Liver (tissue), 9 donors: Measurements from ENCODE around the gene PSMB9. TPM values are rescaled to one million over a fixed set of nuclear protein-coding genes. Genes with fewer than 3 reads are reported as not detected.

Experiments
- DNase-seq: peaks from one replicate; pipeline ENCODE4 v3.0.0-alpha.2; 2017; ENCODE audit warnings: low spot score
- H3K27ac ChIP-seq, 2 donors: one replicate each; pipeline ENCODE4 v1.7.0; 2013; ENCODE audit warnings: inconsistent platforms in 2 of 2, low read length in 2 of 2, control low read depth in 1 of 2, low read depth in 1 of 2, mild to moderate bottlenecking in 1 of 2
- H3K27me3 ChIP-seq, 4 donors: one replicate each; pipeline versions ENCODE4 v1.6.1 to v1.7.0; 2013; ENCODE audit warnings: low read length in 3 of 4, inconsistent platforms in 1 of 4, mild to moderate bottlenecking in 1 of 4, moderate library complexity in 1 of 4; ENCODE audit not compliant: control insufficient read depth in 4 of 4, insufficient read depth in 4 of 4
- H3K36me3 ChIP-seq, 4 donors: one replicate each; pipeline versions ENCODE4 v1.6.1 to v1.7.0; 2013; ENCODE audit warnings: low read length in 3 of 4, mild to moderate bottlenecking in 3 of 4, low read depth in 1 of 4, moderate library complexity in 1 of 4; ENCODE audit not compliant: control insufficient read depth in 4 of 4, insufficient read depth in 3 of 4
- H3K4me1 ChIP-seq, 4 donors: one replicate each; pipeline versions ENCODE4 v1.6.1 to v1.7.0; 2013; ENCODE audit warnings: low read length in 3 of 4, mild to moderate bottlenecking in 3 of 4, moderate library complexity in 1 of 4; ENCODE audit not compliant: control insufficient read depth in 4 of 4, insufficient read depth in 4 of 4
- H3K4me3 ChIP-seq, 3 donors: one replicate each; pipeline versions ENCODE4 v1.6.1 to v1.7.0; 2013; ENCODE audit warnings: low read length in 3 of 3, control low read depth in 1 of 3, low read depth in 1 of 3, mild to moderate bottlenecking in 1 of 3
- H3K9ac ChIP-seq, 2 donors: one replicate each; pipeline ENCODE4 v1.7.0; 2013; ENCODE audit warnings: low read length in 2 of 2, mild to moderate bottlenecking in 2 of 2, moderate library complexity in 2 of 2, control low read depth in 1 of 2, low read depth in 1 of 2
- H3K9me3 ChIP-seq, 4 donors: one replicate each; pipeline versions ENCODE4 v1.6.1 to v1.7.0; 2013; ENCODE audit warnings: low read length in 3 of 4; ENCODE audit not compliant: control insufficient read depth in 4 of 4
- ATF3 ChIP-seq: IDR thresholded peaks from 2 replicates; pipeline ENCODE4 v1.6.1; 2016; ENCODE audit warnings: antibody characterized with exemption
- CTCF ChIP-seq: fragments of 150-350 bp; IDR thresholded peaks from 2 replicates; pipeline ENCODE4 v1.5.1; 2017; ENCODE audit warnings: improper control_type of control experiment, low read depth, low read length; ENCODE audit not compliant: missing input control
- EGR1 ChIP-seq, 2 donors: IDR thresholded peaks; 2 replicates each; pipeline ENCODE4 v1.6.1; 2016 to 2018; ENCODE audit warnings: antibody characterized with exemption in 2 of 2, low read depth in 2 of 2
- FOXA1 ChIP-seq: IDR thresholded peaks from 2 replicates; pipeline ENCODE4 v1.6.1; 2016; ENCODE audit warnings: antibody characterized with exemption
- FOXA2 ChIP-seq: IDR thresholded peaks from 2 replicates; pipeline ENCODE4 v1.6.1; 2016; ENCODE audit warnings: antibody characterized with exemption
- JUND ChIP-seq, 2 donors: IDR thresholded peaks; 2 replicates each; pipeline ENCODE4 v1.6.1; 2016; ENCODE audit warnings: antibody characterized with exemption in 2 of 2
- MAX ChIP-seq: IDR thresholded peaks from 2 replicates; pipeline ENCODE4 v1.6.1; 2016; ENCODE audit warnings: antibody characterized with exemption
- NR2F2 ChIP-seq: IDR thresholded peaks from 2 replicates; pipeline ENCODE4 v1.6.1; 2016; ENCODE audit warnings: antibody characterized with exemption
- RAD21 ChIP-seq, 2 donors: IDR thresholded peaks; 2 replicates each; pipeline ENCODE4 v1.6.1; 2016; ENCODE audit warnings: antibody characterized with exemption in 2 of 2, mild to moderate bottlenecking in 2 of 2
- REST ChIP-seq: IDR thresholded peaks from 2 replicates; pipeline ENCODE4 v1.6.1; 2016; ENCODE audit warnings: antibody characterized with exemption, mild to moderate bottlenecking
- RXRA ChIP-seq, 2 donors: IDR thresholded peaks; 2 replicates each; pipeline ENCODE4 v1.6.1; 2017 to 2018; ENCODE audit warnings: antibody characterized with exemption in 2 of 2, mild to moderate bottlenecking in 1 of 2
- TAF1 ChIP-seq: conservative IDR thresholded peaks from 2 replicates; pipeline ENCODE4 v1.6.1; 2016; ENCODE audit warnings: antibody characterized with exemption, mild to moderate bottlenecking
- YY1 ChIP-seq: IDR thresholded peaks from 2 replicates; pipeline ENCODE4 v1.6.1; 2016; ENCODE audit warnings: antibody characterized with exemption, mild to moderate bottlenecking
- ZBTB33 ChIP-seq: IDR thresholded peaks from 2 replicates; pipeline ENCODE4 v1.6.1; 2016; ENCODE audit warnings: antibody characterized with exemption
- WGBS: extraction: QIAGEN DNeasy Blood & Tissue Kit; methylation state at CpG from one replicate; pipeline ENCODE4 v1.1.7; 2013; 5-methylcytosine and 5-hydroxymethylcytosine counted together
- polyA plus RNA-seq, 2 donors: library from polyadenylated mRNA; stranded (reverse) in 1 of 2; unstranded in 1 of 2; fragments of 200-250 nt in 1 of 2; fragments of >200 nt in 1 of 2; fragmentation: Nextera tagmentation in 1 of 2; extraction: Ambion mirVana in 1 of 2; gene quantifications; one replicate each; pipeline versions ENCODE4 v1.2.1 to v1.2.3, GENCODE V29; 2013 to 2015
- total RNA-seq, 2 donors: library from RNA; depleted of rRNA; stranded (reverse); fragments of >200 nt; gene quantifications; one replicate each; pipeline ENCODE4 v1.2.3, GENCODE V29; 2014
- donor health status: healthy.
- donor health status: healthy.
- donor health status: healthy.
- donor health status: healthy.
- donor health status: healthy.

PSMB9 gene
- total and polyA plus RNA-seq, 4 donors: 11.7 to 31.6 (median 20.2) TPM

GRCh38 chr6:32895006-32895345, 41.0 kb downstream of the PSMB9 start:
- peak overlapping the region; percentile 68 to 99 (median 99) for H3K4me3 ChIP-seq
- no peak for TF ChIP-seq NR2F2
- TF ChIP-seq FOXA2: no peak
- TF ChIP-seq YY1: no peak
- no peak for TF ChIP-seq JUND (IDR thresholded peaks at IDR 0.05)
- TF ChIP-seq CTCF: no peak
- TF ChIP-seq MAX: no peak
- TF ChIP-seq REST: no peak
- no peak for TF ChIP-seq ZBTB33
- no peak for TF ChIP-seq RXRA (IDR thresholded peaks at IDR 0.05)
- TF ChIP-seq RAD21 (IDR thresholded peaks at IDR 0.05): no peak
- no peak for TF ChIP-seq EGR1 (IDR thresholded peaks at IDR 0.05; ENCODE audit: low read depth in 2 of 2)
- no peak for TF ChIP-seq ATF3
- no peak for TF ChIP-seq TAF1
- H3K4me1 ChIP-seq: peaks cover 0 to 15% (median 11%) of the 10 kb centered on the region in 4 donors
- DNase-seq: no peak
- no peaks in the 10 kb centered on the region for H3K27me3 ChIP-seq
- peak overlapping the region; percentile 89 to 94 for H3K27ac ChIP-seq
- peak overlapping the region; percentile 79 to 84 for H3K9ac ChIP-seq
- no peaks in the 10 kb centered on the region for H3K9me3 ChIP-seq
- WGBS: 1% methylated on average over 8 of the region's 8 CpGs
- H3K36me3 ChIP-seq: no peaks in the 10 kb centered on the region

GRCh38 chr6:32903952-32904351, 50.0 kb downstream of the PSMB9 start:
- TF ChIP-seq TAF1: no peak
- no peak for TF ChIP-seq FOXA1
- no peak for TF ChIP-seq JUND (IDR thresholded peaks at IDR 0.05)
- peaks cover 0 to 2% (median 0%) of the 10 kb centered on the region in 4 donors for H3K4me1 ChIP-seq
- no peaks in the 10 kb centered on the region for H3K9me3 ChIP-seq
- no peak overlapping the region for H3K27ac ChIP-seq
- no peaks in the 10 kb centered on the region for H3K27me3 ChIP-seq
- no peak for DNase-seq
- no peak overlapping the region for H3K4me3 ChIP-seq
- no peak overlapping the region for H3K9ac ChIP-seq
- no peaks in the 10 kb centered on the region for H3K36me3 ChIP-seq
